Left kidney (tissue), 2 donors: ENCODE results near the gene MBTPS1. TPM values are rescaled to one million over a fixed set of nuclear protein-coding genes. Genes with fewer than 3 reads are reported as not detected.

Experiments used
- DNase-seq: peaks from one replicate; pipeline ENCODE4 v3.0.0-alpha.2; 2013
- polyA plus RNA-seq: library from polyadenylated mRNA; unstranded; fragments of 120-200 nt; gene quantifications from one replicate; pipeline ENCODE4 v1.2.1, GENCODE V29; 2013; ENCODE audit not compliant: insufficient read length

The MBTPS1 gene
- polyA plus RNA-seq, 1 donor, result 110 TPM

- DNase-seq, result no peak
Measured at GRCh38 chr16:84054271-84054670, 62.5 kb downstream of the MBTPS1 start.

- no peak for DNase-seq
Measured at GRCh38 chr16:84053237-84053636, 63.5 kb downstream of the MBTPS1 start.

GRCh38 chr16:84052071-84052622 is 64.6 kb downstream of the MBTPS1 start:
- no peak for DNase-seq

GRCh38 chr16:84050316-84050715 is 66.4 kb downstream of the MBTPS1 start:
- DNase-seq, result no peak

- no peak for DNase-seq
Measured at GRCh38 chr16:84049403-84050060, 67.2 kb downstream of the MBTPS1 start.

GRCh38 chr16:84048871-84049270 is 67.9 kb downstream of the MBTPS1 start:
- no peak for DNase-seq

- DNase-seq, result no peak
Measured at GRCh38 chr16:84048270-84048669, 68.5 kb downstream of the MBTPS1 start.

GRCh38 chr16:84047626-84048025 is 69.1 kb downstream of the MBTPS1 start:
- no peak for DNase-seq

GRCh38 chr16:84047206-84047605 is 69.5 kb downstream of the MBTPS1 start:
- no peak for DNase-seq

- no peak for DNase-seq
Measured at GRCh38 chr16:84045818-84046470, 70.8 kb downstream of the MBTPS1 start.

GRCh38 chr16:84045001-84045817 is 71.5 kb downstream of the MBTPS1 start:
- no peak for DNase-seq

GRCh38 chr16:84044118-84044488 is 72.6 kb downstream of the MBTPS1 start:
- DNase-seq, result no peak

- no peak for DNase-seq
Measured at GRCh38 chr16:84043486-84044117, 73.1 kb downstream of the MBTPS1 start.

- peak; percentile 38 for DNase-seq
Measured at GRCh38 chr16:84042879-84043485, 73.8 kb downstream of the MBTPS1 start.

- no peak for DNase-seq
Measured at GRCh38 chr16:84042308-84042878, 74.3 kb downstream of the MBTPS1 start, which contains the start of gene SLC38A8. Gene SLC38A8 (minus strand): TSS chr16:84042795. CDS start chr16:84042157, 638 bp downstream.

- DNase-seq, result no peak
Measured at GRCh38 chr16:84041881-84042280, 74.9 kb downstream of the MBTPS1 start.

- DNase-seq, result no peak
Measured at GRCh38 chr16:84040823-84041820, 75.6 kb downstream of the MBTPS1 start.

- no peak for DNase-seq
Measured at GRCh38 chr16:84040226-84040822, 76.4 kb downstream of the MBTPS1 start.

GRCh38 chr16:84039696-84040095 is 77.0 kb downstream of the MBTPS1 start:
- no peak for DNase-seq

- DNase-seq, result no peak
Measured at GRCh38 chr16:84038469-84038868, 78.3 kb downstream of the MBTPS1 start.
